NB4 (cell line): ENCODE measurements around the gene TMEM61.

Experiments used
- POLR2A ChIP-seq: IDR thresholded peaks from 2 replicates; pipeline ENCODE4 v1.6.1; 2011; ENCODE audit warnings: mild to moderate bottlenecking; ENCODE audit not compliant: insufficient read length; ENCODE audit errors: extremely low read depth
- TF ChIP-seq, protein P1 (sequence below): IDR thresholded peaks from one replicate; pipeline ENCODE4 v1.5.1; 2012; ENCODE audit warnings: low read depth, low read length

DNA sequence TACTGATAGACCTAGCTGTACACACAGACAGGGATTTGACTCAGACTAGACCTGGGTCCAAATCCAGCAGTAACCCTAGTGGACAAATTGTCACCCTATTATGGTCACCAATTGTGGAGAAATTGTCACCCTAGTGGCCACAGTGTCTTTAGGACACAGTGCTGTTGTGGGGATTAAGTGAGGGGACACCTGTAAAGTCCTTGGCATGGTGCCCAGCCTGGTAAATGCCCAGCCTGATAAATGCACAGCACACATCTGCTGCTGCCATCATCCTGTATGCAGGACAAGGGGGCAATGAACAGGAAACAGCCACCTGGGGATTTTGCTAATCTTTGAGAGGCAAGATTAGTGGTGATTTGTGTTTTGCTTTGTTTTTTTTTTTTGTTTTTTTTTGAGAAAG, 2.3 kb downstream of the TMEM61 start:
- TF ChIP-seq, protein P1, sequence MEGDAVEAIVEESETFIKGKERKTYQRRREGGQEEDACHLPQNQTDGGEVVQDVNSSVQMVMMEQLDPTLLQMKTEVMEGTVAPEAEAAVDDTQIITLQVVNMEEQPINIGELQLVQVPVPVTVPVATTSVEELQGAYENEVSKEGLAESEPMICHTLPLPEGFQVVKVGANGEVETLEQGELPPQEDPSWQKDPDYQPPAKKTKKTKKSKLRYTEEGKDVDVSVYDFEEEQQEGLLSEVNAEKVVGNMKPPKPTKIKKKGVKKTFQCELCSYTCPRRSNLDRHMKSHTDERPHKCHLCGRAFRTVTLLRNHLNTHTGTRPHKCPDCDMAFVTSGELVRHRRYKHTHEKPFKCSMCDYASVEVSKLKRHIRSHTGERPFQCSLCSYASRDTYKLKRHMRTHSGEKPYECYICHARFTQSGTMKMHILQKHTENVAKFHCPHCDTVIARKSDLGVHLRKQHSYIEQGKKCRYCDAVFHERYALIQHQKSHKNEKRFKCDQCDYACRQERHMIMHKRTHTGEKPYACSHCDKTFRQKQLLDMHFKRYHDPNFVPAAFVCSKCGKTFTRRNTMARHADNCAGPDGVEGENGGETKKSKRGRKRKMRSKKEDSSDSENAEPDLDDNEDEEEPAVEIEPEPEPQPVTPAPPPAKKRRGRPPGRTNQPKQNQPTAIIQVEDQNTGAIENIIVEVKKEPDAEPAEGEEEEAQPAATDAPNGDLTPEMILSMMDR: no peak
- TF ChIP-seq POLR2A: no peak
